OCI-LY7 (cell line): ENCODE measurements around the gene ZFAND4.

Experiments used
- EZH2phosphoT487 ChIP-seq: fragments of 200-600 bp; sonication (generic); IDR thresholded peaks from 2 replicates; pipeline ENCODE4 v1.6.1; 2018; ENCODE audit warnings: low read depth, borderline replicate concordance, mild to moderate bottlenecking, mixed run types, antibody characterized with exemption, low read length, moderate library complexity, mixed read lengths
- TF ChIP-seq, protein P1 (sequence below): fragments of 200-600 bp; sonication (generic); conservative IDR thresholded peaks from 2 replicates; pipeline ENCODE4 v1.5.1; 2014; ENCODE audit warnings: mild to moderate bottlenecking, antibody characterized with exemption, low read length, moderate library complexity, mixed read lengths

DNA sequence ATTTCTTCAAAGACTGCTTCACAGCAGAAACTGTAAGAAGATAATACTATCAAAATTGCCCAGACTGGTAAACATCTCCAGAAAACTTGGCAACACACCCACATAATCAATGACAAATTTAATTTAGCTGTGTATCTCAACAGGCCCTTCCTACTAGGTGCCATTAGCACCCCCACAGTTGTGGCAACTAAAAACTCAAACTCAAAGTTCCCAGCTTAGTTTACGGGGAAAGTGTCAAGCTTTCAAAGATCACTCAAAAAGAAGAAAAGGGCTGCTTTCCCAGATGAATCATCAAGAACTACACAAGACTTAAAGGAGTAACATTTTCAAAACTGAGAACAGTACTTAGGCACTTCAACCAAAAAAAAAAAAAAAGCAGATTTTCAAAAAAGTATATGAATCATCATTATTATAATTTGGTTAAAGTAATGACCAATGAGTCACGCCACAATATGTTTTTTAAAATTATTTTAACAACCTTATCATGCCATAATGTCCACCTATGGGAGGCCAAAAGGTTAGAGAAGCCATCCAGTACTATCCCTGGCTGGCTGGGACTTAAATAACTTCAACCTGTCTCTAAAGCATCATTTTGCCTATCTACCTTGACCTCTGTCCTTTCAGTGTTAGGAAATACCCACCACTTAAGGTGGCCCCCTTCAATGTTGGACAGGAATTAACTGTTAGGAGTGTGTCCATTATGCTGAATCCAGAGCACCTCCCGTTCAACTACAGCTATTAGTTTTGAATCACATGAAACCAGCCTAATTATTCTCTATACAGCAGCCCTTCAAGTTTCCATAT lies 90.8 kb downstream of the ZFAND4 start:
- TF ChIP-seq, protein P1, sequence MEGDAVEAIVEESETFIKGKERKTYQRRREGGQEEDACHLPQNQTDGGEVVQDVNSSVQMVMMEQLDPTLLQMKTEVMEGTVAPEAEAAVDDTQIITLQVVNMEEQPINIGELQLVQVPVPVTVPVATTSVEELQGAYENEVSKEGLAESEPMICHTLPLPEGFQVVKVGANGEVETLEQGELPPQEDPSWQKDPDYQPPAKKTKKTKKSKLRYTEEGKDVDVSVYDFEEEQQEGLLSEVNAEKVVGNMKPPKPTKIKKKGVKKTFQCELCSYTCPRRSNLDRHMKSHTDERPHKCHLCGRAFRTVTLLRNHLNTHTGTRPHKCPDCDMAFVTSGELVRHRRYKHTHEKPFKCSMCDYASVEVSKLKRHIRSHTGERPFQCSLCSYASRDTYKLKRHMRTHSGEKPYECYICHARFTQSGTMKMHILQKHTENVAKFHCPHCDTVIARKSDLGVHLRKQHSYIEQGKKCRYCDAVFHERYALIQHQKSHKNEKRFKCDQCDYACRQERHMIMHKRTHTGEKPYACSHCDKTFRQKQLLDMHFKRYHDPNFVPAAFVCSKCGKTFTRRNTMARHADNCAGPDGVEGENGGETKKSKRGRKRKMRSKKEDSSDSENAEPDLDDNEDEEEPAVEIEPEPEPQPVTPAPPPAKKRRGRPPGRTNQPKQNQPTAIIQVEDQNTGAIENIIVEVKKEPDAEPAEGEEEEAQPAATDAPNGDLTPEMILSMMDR, result no peak
- no peak for TF ChIP-seq EZH2phosphoT487
